HAP-1 (cell line): ENCODE results near the gene ZBTB1.

Experiments used
- DNase-seq, 2 experiments: peaks; one replicate each; pipeline ENCODE4 v3.0.0-alpha.2; 2016 to 2020; ENCODE audit warnings: low spot score in 2 of 2
- H3K27me3 ChIP-seq: fragments of 250-450 bp; sonication (Bioruptor Pico); 2 replicates; pipeline ENCODE4 v1.5.1; 2020; ENCODE audit warnings: low read depth, mild to moderate bottlenecking, moderate library complexity
- H3K36me3 ChIP-seq: fragments of 250-450 bp; sonication (Bioruptor Pico); replicated peaks from 2 replicates; pipeline ENCODE4 v1.5.1; 2020; ENCODE audit warnings: mild to moderate bottlenecking
- H3K4me1 ChIP-seq: fragments of 250-450 bp; sonication (Bioruptor Pico); 2 replicates; pipeline ENCODE4 v1.5.1; 2020; ENCODE audit warnings: mild to moderate bottlenecking
- H3K4me3 ChIP-seq: fragments of 250-450 bp; sonication (Bioruptor Pico); 2 replicates; pipeline ENCODE4 v1.5.1; 2020; ENCODE audit warnings: mild to moderate bottlenecking, moderate library complexity
- H3K9me3 ChIP-seq: fragments of 250-450 bp; sonication (Bioruptor Pico); 2 replicates; pipeline ENCODE4 v1.5.1; 2020; ENCODE audit warnings: mild to moderate bottlenecking, moderate library complexity
- in situ Hi-C: fragments of 300-500 bp; cut with MboI; formaldehyde crosslinking; loops from 3 replicates; pipeline ENCODE4 v1.14.3; 2020; ENCODE audit warnings: low sequenced_read_pairs, inconsistent platforms, mixed read lengths

Gene ZBTB1

GRCh38 chr14:64475585-64476273 lies 28.8 kb upstream of the ZBTB1 start:
- peaks cover 20% of the 10 kb centered on the region for H3K4me1 ChIP-seq
- no peaks in the 10 kb centered on the region for H3K9me3 ChIP-seq
- in situ Hi-C loops = no loop called here
- H3K36me3 ChIP-seq = no peaks in the 10 kb centered on the region
- no peak overlapping the region for H3K4me3 ChIP-seq
- H3K27me3 ChIP-seq = no peaks in the 10 kb centered on the region
- DNase-seq = no peak

- H3K4me3 ChIP-seq = no peak overlapping the region
- no peak for DNase-seq
- no peaks in the 10 kb centered on the region for H3K27me3 ChIP-seq
- H3K36me3 ChIP-seq = no peaks in the 10 kb centered on the region
- in situ Hi-C loops = no loop called here
- H3K4me1 ChIP-seq = peaks cover 20% of the 10 kb centered on the region
- H3K9me3 ChIP-seq = no peaks in the 10 kb centered on the region
These were observed 28.1 kb upstream of the ZBTB1 start for GRCh38 chr14:64476438-64476837.

GRCh38 chr14:64478634-64479250 lies 25.8 kb upstream of the ZBTB1 start:
- Histone ChIP-seq H3K9me3 (no peaks in the 10 kb centered on the region), H3K4me1 (peaks cover 7% of the 10 kb centered on the region; the same call in 1 of the 2 replicates), H3K4me3 (no peak overlapping the region), H3K27me3 (no peaks in the 10 kb centered on the region), H3K36me3 (no peaks in the 10 kb centered on the region)
- no peak for DNase-seq
- in situ Hi-C loops = no loop called here

- peaks cover 38% of the 10 kb centered on the region for H3K36me3 ChIP-seq
- in situ Hi-C loops = no loop called here
- no peaks in the 10 kb centered on the region for H3K9me3 ChIP-seq
- no peaks in the 10 kb centered on the region for H3K27me3 ChIP-seq
- DNase-seq = no peak
- no peak overlapping the region for H3K4me3 ChIP-seq
- H3K4me1 ChIP-seq = no peaks in the 10 kb centered on the region; the same call in 1 of the 2 replicates
These were observed 15.9 kb upstream of the ZBTB1 start for GRCh38 chr14:64488590-64489099.

- no peak overlapping the region for H3K4me3 ChIP-seq
- no peaks in the 10 kb centered on the region for H3K4me1 ChIP-seq
- DNase-seq = no peak
- in situ Hi-C loops = no loop called here
- H3K27me3 ChIP-seq = no peaks in the 10 kb centered on the region
- peaks cover 37% of the 10 kb centered on the region for H3K36me3 ChIP-seq
- no peaks in the 10 kb centered on the region for H3K9me3 ChIP-seq
These were observed 12.9 kb upstream of the ZBTB1 start for GRCh38 chr14:64491637-64492036.

GRCh38 chr14:64493455-64493854 lies 11.1 kb upstream of the ZBTB1 start:
- in situ Hi-C loops = no loop called here
- H3K27me3 ChIP-seq = no peaks in the 10 kb centered on the region
- no peak overlapping the region for H3K4me3 ChIP-seq
- H3K4me1 ChIP-seq = no peaks in the 10 kb centered on the region
- H3K36me3 ChIP-seq = peaks cover 23% of the 10 kb centered on the region
- DNase-seq = no peak
- no peaks in the 10 kb centered on the region for H3K9me3 ChIP-seq

- no peaks in the 10 kb centered on the region for H3K27me3 ChIP-seq
- in situ Hi-C loops = no loop called here
- no peak for DNase-seq
- H3K36me3 ChIP-seq = peaks cover 12% of the 10 kb centered on the region; the same call in 1 of the 2 replicates
- H3K9me3 ChIP-seq = no peaks in the 10 kb centered on the region
- H3K4me1 ChIP-seq = no peaks in the 10 kb centered on the region
- no peak overlapping the region for H3K4me3 ChIP-seq
These were observed 9.3 kb upstream of the ZBTB1 start for GRCh38 chr14:64495252-64495651.

- H3K4me1 ChIP-seq = peaks cover 14% of the 10 kb centered on the region
- no peak overlapping the region for H3K4me3 ChIP-seq
- in situ Hi-C loops = no loop called here
- no peaks in the 10 kb centered on the region for H3K9me3 ChIP-seq
- DNase-seq = no peak
- peaks cover 12% of the 10 kb centered on the region; the same call in 1 of the 2 replicates for H3K36me3 ChIP-seq
- no peaks in the 10 kb centered on the region for H3K27me3 ChIP-seq
These were observed 7.8 kb upstream of the ZBTB1 start for GRCh38 chr14:64496764-64497163.

- in situ Hi-C loops = no loop called here
- Histone ChIP-seq H3K27me3 (no peaks in the 10 kb centered on the region), H3K4me1 (peaks cover 22% of the 10 kb centered on the region), H3K36me3 (peaks cover 7% of the 10 kb centered on the region; the same call in 1 of the 2 replicates), H3K9me3 (no peaks in the 10 kb centered on the region), H3K4me3 (no peak overlapping the region)
- DNase-seq = no peak
These were observed 4.5 kb upstream of the ZBTB1 start for GRCh38 chr14:64500088-64500487.

GRCh38 chr14:64501411-64502171 lies 3.0 kb upstream of the ZBTB1 start:
- H3K4me1 ChIP-seq = peaks cover 25% of the 10 kb centered on the region
- H3K9me3 ChIP-seq = no peaks in the 10 kb centered on the region
- H3K4me3 ChIP-seq = peak overlapping the region; percentile 66
- H3K36me3 ChIP-seq = peaks cover 6% of the 10 kb centered on the region; the same call in 1 of the 2 replicates
- no peaks in the 10 kb centered on the region for H3K27me3 ChIP-seq
- in situ Hi-C loops = no loop called here
- peak; percentile 38 to 55 for DNase-seq

GRCh38 chr14:64502456-64502855 lies 2.1 kb upstream of the ZBTB1 start:
- no peak for DNase-seq
- Histone ChIP-seq H3K4me3 (peak overlapping the region; percentile 66), H3K4me1 (peaks cover 30% of the 10 kb centered on the region), H3K27me3 (no peaks in the 10 kb centered on the region), H3K9me3 (no peaks in the 10 kb centered on the region), H3K36me3 (peaks cover 6% of the 10 kb centered on the region; the same call in 1 of the 2 replicates)
- in situ Hi-C loops = no loop called here

- DNase-seq = peak; percentile 25 to 43
- in situ Hi-C loops = no loop called here
- peaks cover 3% of the 10 kb centered on the region; the same call in 1 of the 2 replicates for H3K36me3 ChIP-seq
- H3K9me3 ChIP-seq = no peaks in the 10 kb centered on the region
- peak overlapping the region; percentile 66 for H3K4me3 ChIP-seq
- H3K4me1 ChIP-seq = peaks cover 30% of the 10 kb centered on the region
- no peaks in the 10 kb centered on the region for H3K27me3 ChIP-seq
These were observed 1.6 kb upstream of the ZBTB1 start for GRCh38 chr14:64502887-64503433.

- peaks cover 30% of the 10 kb centered on the region for H3K4me1 ChIP-seq
- in situ Hi-C loops = no loop called here
These were observed 898 bp upstream of the ZBTB1 start, which contains the start of gene ZBTB25 for GRCh38 chr14:64503434-64504309. Gene ZBTB25 (minus strand): TSS chr14:64503838. CDS start chr14:64490533, 13,305 bp downstream.

More at GRCh38 chr14:64503434-64504309, 898 bp upstream of the ZBTB1 start, which contains the start of gene ZBTB25:
- H3K36me3 ChIP-seq = peaks cover 3% of the 10 kb centered on the region; the same call in 1 of the 2 replicates
- peak within 1 kb of the TSS; percentile 66 for H3K4me3 ChIP-seq
- DNase-seq = peak; percentile 85 to 94
- no peaks in the 10 kb centered on the region for H3K9me3 ChIP-seq
- no peaks in the 10 kb centered on the region for H3K27me3 ChIP-seq
